OCI-LY7 (cell line): Measurements from ENCODE around the gene RASSF5. TPM values are rescaled to one million over a fixed set of nuclear protein-coding genes. Genes with fewer than 3 reads are reported as not detected.

Experiments
- BruUV-seq: library from RNA; stranded (reverse); fragments of 400-500 nt; replicated peaks from 2 replicates; lab custom pipeline; 2021; lab: Mats Ljungman, UMichigan
- CTCF ChIA-PET: fragments of 300-600 bp; sonication (Branson Sonifier 250); formaldehyde crosslinking; loops from one replicate; lab custom pipeline; 2022; ENCODE audit warnings: antibody characterized with exemption; ENCODE audit not compliant: unreplicated experiment; lab: Charles Lee
- POLR2A ChIA-PET: fragments of 300-600 bp; sonication (Branson Sonifier 250); formaldehyde crosslinking; loops from one replicate; lab custom pipeline; 2022; ENCODE audit warnings: antibody characterized with exemption; lab: Charles Lee
- DNase-seq: peaks from one replicate; pipeline ENCODE4 v3.0.0-alpha.2; 2015; ENCODE audit warnings: low spot score
- H2AFZ ChIP-seq: fragments of 200-600 bp; sonication (generic), shearing (Covaris generic); 2 replicates; pipeline ENCODE4 v1.6.1; 2014; ENCODE audit warnings: mild to moderate bottlenecking, antibody characterized with exemption, low read length, moderate library complexity
- H3K27ac ChIP-seq: fragments of 200-600 bp; sonication (generic); 2 replicates; pipeline ENCODE4 v1.5.1; 2014; ENCODE audit warnings: mixed run types, low read depth, mild to moderate bottlenecking, moderate library complexity, low read length, inconsistent platforms; ENCODE audit not compliant: poor library complexity, severe bottlenecking
- H3K36me3 ChIP-seq: fragments of 200-600 bp; sonication (generic); 2 replicates; pipeline ENCODE4 v1.6.1; 2014; ENCODE audit warnings: mild to moderate bottlenecking, antibody characterized with exemption, low read length, moderate library complexity, mixed read lengths; ENCODE audit not compliant: insufficient read depth
- H3K4me1 ChIP-seq: fragments of 200-600 bp; sonication (generic); 2 replicates; pipeline ENCODE4 v1.5.1; 2014; ENCODE audit warnings: mild to moderate bottlenecking, low read length; ENCODE audit not compliant: insufficient read depth, poor library complexity, severe bottlenecking
- H3K4me2 ChIP-seq: fragments of 200-600 bp; sonication (generic); 2 replicates; pipeline ENCODE4 v1.6.1; 2014; ENCODE audit warnings: mild to moderate bottlenecking, low read length
- H3K4me3 ChIP-seq: fragments of 200-600 bp; sonication (generic); 2 replicates; pipeline ENCODE4 v1.5.1; 2014; ENCODE audit warnings: mild to moderate bottlenecking, low read depth, low read length; ENCODE audit not compliant: poor library complexity, severe bottlenecking
- H3K79me2 ChIP-seq: fragments of 200-600 bp; sonication (generic); 2 replicates; pipeline ENCODE4 v1.6.1; 2016; ENCODE audit warnings: low read depth, mild to moderate bottlenecking, low read length, moderate library complexity, mixed read lengths; ENCODE audit not compliant: insufficient read depth
- H3K9me2 ChIP-seq: fragments of 200-600 bp; sonication (generic); 2 replicates; pipeline ENCODE4 v1.6.1; 2016; ENCODE audit warnings: mild to moderate bottlenecking, low read length, mixed read lengths; ENCODE audit not compliant: insufficient read depth
- H3K9me3 ChIP-seq: fragments of 200-600 bp; sonication (generic); 2 replicates; pipeline ENCODE4 v1.6.1; 2014; ENCODE audit warnings: mild to moderate bottlenecking, mixed run types, low read length, mixed read lengths
- H4K20me1 ChIP-seq: fragments of 200-600 bp; sonication (generic); 2 replicates; pipeline ENCODE4 v1.6.1; 2014; ENCODE audit warnings: mild to moderate bottlenecking, antibody characterized with exemption, low read length, moderate library complexity, mixed read lengths; ENCODE audit not compliant: insufficient read depth
- CTCF ChIP-seq: fragments of 200-600 bp; sonication (generic); conservative IDR thresholded peaks from 2 replicates; pipeline ENCODE4 v1.5.1; 2014; ENCODE audit warnings: mild to moderate bottlenecking, antibody characterized with exemption, low read length, moderate library complexity, mixed read lengths
- EZH2phosphoT487 ChIP-seq: fragments of 200-600 bp; sonication (generic); IDR thresholded peaks from 2 replicates; pipeline ENCODE4 v1.6.1; 2018; ENCODE audit warnings: low read depth, borderline replicate concordance, mild to moderate bottlenecking, mixed run types, antibody characterized with exemption, low read length, moderate library complexity, mixed read lengths
- intact Hi-C: fragments of 100-400 bp; cut with micrococcal nuclease; formaldehyde crosslinking; loops from one replicate; pipeline ENCODE4 v1.10.0; 2022; ENCODE audit not compliant: unreplicated experiment
- total RNA-seq, 2 experiments: library from RNA; depleted of rRNA in 1 of 2; stranded (reverse); fragments of >200 nt in 1 of 2; shearing (Covaris generic) in 1 of 2; gene quantifications; 2 replicates each; pipeline ENCODE4 v1.2.3, GENCODE V29; 2014 to 2022

The RASSF5 gene
- total RNA-seq, 2 experiments from 2014 or later: 19.8 to 25.7 TPM

- Histone ChIP-seq H3K9me2 (no peaks in the 10 kb centered on the region), H3K4me3 (no peak overlapping the region), H3K79me2 (no peaks in the 10 kb centered on the region), H2AFZ (no peak overlapping the region), H3K36me3 (peaks cover 94% of the 10 kb centered on the region), H3K4me1 (no peaks in the 10 kb centered on the region), H4K20me1 (no peaks in the 10 kb centered on the region), H3K27ac (no peak overlapping the region), H3K9me3 (no peaks in the 10 kb centered on the region), H3K4me2 (no peak overlapping the region)
- CTCF ChIA-PET: no interaction called here
- POLR2A ChIA-PET: no interaction called here
- BruUV-seq: no TSS peak
- no peak for DNase-seq
- no peak for TF ChIP-seq EZH2phosphoT487
- no peak for TF ChIP-seq CTCF
- intact Hi-C loops: no loop called here
Observed at GRCh38 chr1:206595581-206596318, 88.4 kb downstream of the RASSF5 start.

GRCh38 chr1:206596319-206596666 lies 89.0 kb downstream of the RASSF5 start:
- no peaks in the 10 kb centered on the region for H3K9me2 ChIP-seq
- BruUV-seq: no TSS peak
- no peak for DNase-seq
- H3K4me1 ChIP-seq: no peaks in the 10 kb centered on the region
- peaks cover 92% of the 10 kb centered on the region for H3K36me3 ChIP-seq
- H4K20me1 ChIP-seq: no peaks in the 10 kb centered on the region
- no peak overlapping the region for H3K4me3 ChIP-seq
- POLR2A ChIA-PET: no interaction called here
- intact Hi-C loops: no loop called here
- H3K79me2 ChIP-seq: no peaks in the 10 kb centered on the region
- CTCF ChIA-PET: no interaction called here
- H3K4me2 ChIP-seq: no peak overlapping the region
- no peak overlapping the region for H3K27ac ChIP-seq
- no peaks in the 10 kb centered on the region for H3K9me3 ChIP-seq
- H2AFZ ChIP-seq: no peak overlapping the region
- TF ChIP-seq CTCF: no peak
- TF ChIP-seq EZH2phosphoT487: no peak

GRCh38 chr1:206600527-206600926 lies 93.2 kb downstream of the RASSF5 start:
- no peak overlapping the region for H3K4me2 ChIP-seq
- H3K79me2 ChIP-seq: no peaks in the 10 kb centered on the region
- BruUV-seq: no TSS peak
- ChIA-PET POLR2A (interaction anchor here (1.1 kb wide), 1 partner anchor 38 kb away, joined by 3 read pairs; no protein-coding TSS in a partner anchor), CTCF (interaction anchor here (1.3 kb wide), 1 partner anchor 12 kb away, joined by 4 read pairs; the partner anchor contains the start of gene EIF2D)
- H2AFZ ChIP-seq: no peak overlapping the region
- no peak overlapping the region for H3K4me3 ChIP-seq
- no peaks in the 10 kb centered on the region for H3K4me1 ChIP-seq
- intact Hi-C loops: no loop called here
- DNase-seq: no peak
- H3K36me3 ChIP-seq: peaks cover 84% of the 10 kb centered on the region
- no peak overlapping the region for H3K27ac ChIP-seq
- no peaks in the 10 kb centered on the region for H4K20me1 ChIP-seq
- TF ChIP-seq EZH2phosphoT487: no peak
- no peak for TF ChIP-seq CTCF
- H3K9me3 ChIP-seq: no peaks in the 10 kb centered on the region
- H3K9me2 ChIP-seq: no peaks in the 10 kb centered on the region
